Tibial nerve (tissue), 4 donors: Measurements from ENCODE around the gene MT1E.
"Not testable (repeated sequence)": the region's sequence is repeated elsewhere in the genome, so short reads cannot be mapped to it uniquely, and the experiment has no call there.

Experiments
- EP300 ChIP-seq, 2 donors: sonication (generic); formaldehyde crosslinking; IDR thresholded peaks; one replicate each; pipeline ENCODE4 v1.6.1; 2017; ENCODE audit warnings: antibody characterized with exemption in 2 of 2, mild to moderate bottlenecking in 1 of 2
- TF ChIP-seq, protein P1 (sequence below), 5 experiments: fragments of 200-600 bp in 3 of 5; fragments of 450-650 bp in 2 of 5; sonication (generic) in 3 of 5; IDR thresholded peaks; one replicate each; pipeline ENCODE4 v1.5.1; 2016 to 2019; ENCODE audit warnings: antibody characterized with exemption in 5 of 5, mild to moderate bottlenecking in 3 of 5, moderate library complexity in 2 of 5

DNA sequence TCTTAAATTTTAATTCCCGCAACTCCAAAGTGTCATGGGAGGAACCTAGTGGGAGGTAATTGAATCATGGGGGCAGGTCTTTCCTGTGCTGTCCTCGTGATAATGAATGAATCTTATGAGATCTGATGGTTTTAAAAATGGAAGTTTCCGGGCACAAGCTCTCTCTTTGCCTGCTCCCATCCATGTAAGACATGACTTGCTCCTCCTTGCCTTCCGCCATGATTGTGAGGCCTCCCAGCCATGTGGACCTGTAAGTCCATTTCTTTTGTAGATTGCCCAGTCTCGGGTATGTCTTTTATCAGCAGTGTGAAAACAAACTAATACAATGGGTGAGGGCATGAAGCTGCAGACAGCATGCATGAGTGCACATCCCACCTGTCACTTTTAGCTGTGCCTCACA lies 2.4 kb upstream of the MT1E start:
- TF ChIP-seq EP300 (IDR thresholded peaks at IDR 0.05) = not testable (repeated sequence)
- TF ChIP-seq, protein P1, sequence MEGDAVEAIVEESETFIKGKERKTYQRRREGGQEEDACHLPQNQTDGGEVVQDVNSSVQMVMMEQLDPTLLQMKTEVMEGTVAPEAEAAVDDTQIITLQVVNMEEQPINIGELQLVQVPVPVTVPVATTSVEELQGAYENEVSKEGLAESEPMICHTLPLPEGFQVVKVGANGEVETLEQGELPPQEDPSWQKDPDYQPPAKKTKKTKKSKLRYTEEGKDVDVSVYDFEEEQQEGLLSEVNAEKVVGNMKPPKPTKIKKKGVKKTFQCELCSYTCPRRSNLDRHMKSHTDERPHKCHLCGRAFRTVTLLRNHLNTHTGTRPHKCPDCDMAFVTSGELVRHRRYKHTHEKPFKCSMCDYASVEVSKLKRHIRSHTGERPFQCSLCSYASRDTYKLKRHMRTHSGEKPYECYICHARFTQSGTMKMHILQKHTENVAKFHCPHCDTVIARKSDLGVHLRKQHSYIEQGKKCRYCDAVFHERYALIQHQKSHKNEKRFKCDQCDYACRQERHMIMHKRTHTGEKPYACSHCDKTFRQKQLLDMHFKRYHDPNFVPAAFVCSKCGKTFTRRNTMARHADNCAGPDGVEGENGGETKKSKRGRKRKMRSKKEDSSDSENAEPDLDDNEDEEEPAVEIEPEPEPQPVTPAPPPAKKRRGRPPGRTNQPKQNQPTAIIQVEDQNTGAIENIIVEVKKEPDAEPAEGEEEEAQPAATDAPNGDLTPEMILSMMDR (IDR thresholded peaks at IDR 0.05) = not testable (repeated sequence)
